Measurements from ENCODE around the gene ARHGAP4.

The ARHGAP4 gene

GRCh38 chrX:153924149-153924861 is 1.8 kb downstream of the ARHGAP4 start:
- no peak for DNase-seq

DNA sequence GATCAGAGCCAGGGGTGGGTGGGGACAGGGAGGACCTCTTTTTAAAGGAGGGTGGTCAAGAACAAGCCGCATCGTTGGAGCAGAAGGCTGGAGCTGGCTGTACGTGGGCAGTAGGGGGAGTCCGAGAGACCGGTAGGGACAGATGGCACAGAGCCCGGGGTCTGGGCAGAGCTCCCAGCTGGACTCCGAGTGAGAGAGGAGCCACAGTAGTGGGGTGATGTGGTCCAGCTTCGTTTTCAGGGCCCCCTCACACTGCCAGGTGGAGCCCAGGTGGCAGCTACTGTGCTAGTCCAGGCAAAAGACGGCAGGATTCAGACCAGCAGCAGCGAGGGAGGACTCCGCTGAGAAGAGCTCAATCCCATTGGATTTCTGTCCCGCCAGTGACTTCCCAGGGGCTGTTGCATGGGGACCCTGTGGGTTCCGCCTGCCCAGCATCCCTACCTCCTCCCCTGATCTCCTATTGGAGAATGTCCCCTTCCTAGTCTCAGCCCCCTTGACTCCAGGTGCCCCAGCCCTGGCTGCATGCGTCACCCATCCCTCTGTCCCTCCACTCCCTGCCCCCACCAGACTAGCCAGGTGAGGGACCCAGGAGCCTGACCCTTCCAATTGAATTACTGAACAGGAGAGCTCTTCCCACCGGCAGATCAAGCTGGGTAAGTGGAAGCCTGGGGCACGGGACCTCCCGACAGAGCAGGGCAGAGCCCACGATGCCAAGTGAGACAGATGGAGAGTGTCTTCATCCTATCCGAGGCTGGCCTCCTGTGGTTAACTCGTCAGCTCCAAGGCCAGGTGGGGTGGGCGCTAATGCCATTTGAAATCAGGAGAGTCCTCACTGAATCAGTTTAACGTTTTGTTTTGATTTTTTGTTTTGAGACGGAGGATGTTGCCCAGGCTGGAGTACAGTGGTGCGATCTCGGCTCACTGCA is 2.9 kb downstream of the ARHGAP4 start:
- DNase-seq = no peak

DNA sequence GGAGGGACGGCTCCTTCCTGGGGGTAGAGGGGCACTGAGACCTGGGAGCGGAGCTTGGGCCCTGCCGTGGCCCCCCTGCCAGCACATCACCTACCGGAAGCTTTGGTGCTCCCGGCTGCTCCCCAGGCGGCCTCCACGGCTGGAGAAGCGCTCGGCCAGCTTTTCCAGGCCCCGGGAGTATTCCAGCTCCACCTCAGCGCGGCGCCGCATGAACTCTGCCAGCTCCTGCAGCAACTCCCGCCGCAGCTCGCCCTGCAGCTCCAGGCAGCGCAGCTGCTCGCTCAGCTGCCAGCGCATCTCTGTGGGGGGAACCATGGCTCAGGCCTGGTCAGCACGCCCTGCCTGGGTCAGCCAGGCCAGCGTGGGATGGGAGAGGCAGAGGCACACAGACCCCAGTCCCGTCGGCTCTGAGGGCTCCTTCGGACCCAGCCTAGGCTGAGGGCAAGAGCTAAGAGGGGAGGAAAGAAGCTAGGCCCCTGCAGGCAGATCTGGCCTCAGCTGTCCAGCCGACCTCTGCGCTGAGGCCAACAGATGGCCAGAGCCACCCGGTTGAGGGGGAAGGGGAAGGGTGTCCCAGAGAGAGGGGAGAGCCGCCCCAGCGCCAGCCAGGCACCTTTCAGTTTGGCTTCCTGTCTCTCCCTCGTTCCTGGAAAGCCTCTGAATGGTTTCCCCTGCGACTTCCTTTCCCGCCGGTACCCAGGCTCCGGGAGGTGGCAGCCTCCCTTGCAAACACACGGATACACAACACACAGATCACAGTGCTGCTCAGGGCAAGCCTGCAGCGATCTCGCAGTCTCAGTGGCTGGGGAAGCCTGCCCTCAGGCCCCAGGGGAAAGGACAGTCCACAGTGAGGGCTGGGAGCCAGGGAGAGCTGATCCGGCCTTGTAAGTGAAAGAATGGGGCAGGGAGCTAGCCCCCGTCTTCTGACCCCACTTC is 4.3 kb downstream of the ARHGAP4 start:
- DNase-seq = no peak

- no peak for DNase-seq
These were observed 5.0 kb downstream of the ARHGAP4 start for GRCh38 chrX:153921070-153921469.

DNA sequence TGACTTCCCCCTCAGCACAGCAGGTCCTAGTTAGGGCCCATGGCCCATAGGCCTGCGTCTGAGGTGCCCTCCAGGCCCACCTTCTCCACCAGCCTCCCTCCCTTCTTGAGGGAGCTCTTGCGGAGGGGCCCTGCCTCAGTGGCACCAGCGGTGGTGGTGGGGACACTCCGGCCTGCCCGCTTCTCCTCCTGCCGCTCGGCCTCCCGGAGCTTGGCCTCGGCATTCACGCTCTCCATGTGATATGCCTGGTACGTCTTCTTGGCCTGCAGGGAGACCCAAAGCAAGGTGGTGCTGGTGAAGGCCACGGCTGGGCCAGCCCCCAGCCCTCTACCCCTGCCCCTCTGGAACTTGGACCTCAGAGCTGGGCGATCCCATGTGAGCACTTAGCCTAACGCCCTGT is 5.5 kb downstream of the ARHGAP4 start:
- DNase-seq = no peak

GRCh38 chrX:153919281-153919680 is 6.8 kb downstream of the ARHGAP4 start:
- no peak for DNase-seq

GRCh38 chrX:153917869-153918268 is 8.2 kb downstream of the ARHGAP4 start:
- DNase-seq = no peak

DNA sequence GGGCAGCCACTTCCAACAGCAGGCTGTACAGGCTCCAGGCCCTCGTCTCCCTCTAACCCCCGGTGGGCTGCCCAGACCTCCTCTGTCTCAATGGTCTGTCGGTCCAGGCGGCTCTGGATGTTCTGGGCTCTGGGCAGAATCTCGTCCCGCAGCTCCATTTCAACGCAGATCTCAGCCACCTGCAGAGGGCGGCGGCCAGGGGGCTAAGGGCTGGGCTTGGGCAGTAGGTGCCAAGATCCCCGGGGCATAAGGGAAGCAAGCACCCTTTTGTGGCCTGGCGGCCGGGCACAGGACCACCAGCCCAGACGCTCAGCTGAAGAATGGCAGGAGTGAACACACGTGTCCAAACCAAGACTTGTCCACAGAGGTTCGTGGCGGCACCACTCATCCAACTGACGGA is 12.4 kb downstream of the ARHGAP4 start:
- DNase-seq = no peak

DNA sequence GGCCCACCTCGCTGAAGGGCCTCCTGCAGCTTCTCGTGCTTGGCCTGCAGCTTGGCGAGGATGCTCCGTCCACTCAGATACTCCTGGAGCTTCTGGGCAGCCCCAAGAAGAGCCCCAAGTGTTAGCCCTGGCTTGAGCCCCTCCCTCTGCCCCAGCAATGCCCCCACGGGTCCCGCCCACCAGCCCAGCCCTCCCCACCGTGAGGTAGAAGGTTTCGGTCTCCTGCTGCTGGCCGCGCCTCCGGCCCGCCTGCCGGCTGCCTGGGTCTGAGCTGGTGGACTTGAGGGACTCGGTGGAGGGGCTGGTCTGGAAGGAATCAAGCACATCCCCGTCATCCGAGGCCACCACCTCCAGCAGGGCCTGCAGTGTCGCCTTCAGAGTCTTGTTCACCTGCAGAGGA is 12.9 kb downstream of the ARHGAP4 start:
- no peak for DNase-seq

GRCh38 chrX:153911798-153912197 is 14.3 kb downstream of the ARHGAP4 start:
- DNase-seq = no peak

DNA sequence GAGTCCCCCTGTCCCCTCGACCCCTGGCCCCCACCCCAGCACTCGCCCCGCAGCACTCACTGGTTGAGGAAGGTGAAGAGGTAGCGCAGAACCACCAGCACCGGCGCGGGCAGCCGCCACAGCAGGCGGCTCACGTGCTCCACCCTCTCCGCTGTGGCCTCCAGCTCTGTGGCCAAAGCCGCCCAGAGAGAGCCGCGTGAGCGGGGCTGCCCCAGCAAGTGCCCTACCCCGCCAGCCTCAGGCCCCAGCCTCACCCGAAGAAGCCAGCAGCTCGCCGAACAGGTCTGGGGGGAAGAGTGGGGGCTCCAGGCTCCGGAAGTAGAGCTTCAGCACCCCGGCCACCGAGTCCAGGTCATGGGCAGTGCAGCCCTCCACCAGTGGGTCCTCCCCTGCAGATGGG is 15.6 kb downstream of the ARHGAP4 start:
- DNase-seq = no peak

DNA sequence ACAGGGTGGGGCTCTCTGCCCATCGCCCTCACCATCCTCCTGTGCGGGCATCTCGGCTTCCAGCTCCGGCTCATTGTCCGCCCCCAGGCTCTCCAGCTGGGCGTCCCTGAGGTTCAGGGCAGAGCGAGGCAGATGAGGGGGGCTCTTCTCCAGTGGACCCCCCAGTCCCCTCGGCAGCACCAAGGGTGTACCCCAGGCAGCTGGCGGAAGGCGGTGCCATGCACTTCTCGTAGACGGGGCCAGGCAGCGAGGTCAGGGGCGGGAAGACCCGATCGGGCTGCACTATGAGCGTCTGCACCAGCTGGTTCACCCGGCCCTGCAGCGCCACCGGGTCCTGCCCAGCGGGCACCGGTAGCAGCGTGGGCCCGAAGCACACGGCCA is 16.1 kb downstream of the ARHGAP4 start:
- no peak for DNase-seq

GRCh38 chrX:153909024-153909979 is 16.8 kb downstream of the ARHGAP4 start:
- DNase-seq = no peak

GRCh38 chrX:153908219-153908860 is 17.7 kb downstream of the ARHGAP4 start:
- DNase-seq = no peak

GRCh38 chrX:153907456-153907855 is 18.6 kb downstream of the ARHGAP4 start:
- no peak for DNase-seq

DNA sequence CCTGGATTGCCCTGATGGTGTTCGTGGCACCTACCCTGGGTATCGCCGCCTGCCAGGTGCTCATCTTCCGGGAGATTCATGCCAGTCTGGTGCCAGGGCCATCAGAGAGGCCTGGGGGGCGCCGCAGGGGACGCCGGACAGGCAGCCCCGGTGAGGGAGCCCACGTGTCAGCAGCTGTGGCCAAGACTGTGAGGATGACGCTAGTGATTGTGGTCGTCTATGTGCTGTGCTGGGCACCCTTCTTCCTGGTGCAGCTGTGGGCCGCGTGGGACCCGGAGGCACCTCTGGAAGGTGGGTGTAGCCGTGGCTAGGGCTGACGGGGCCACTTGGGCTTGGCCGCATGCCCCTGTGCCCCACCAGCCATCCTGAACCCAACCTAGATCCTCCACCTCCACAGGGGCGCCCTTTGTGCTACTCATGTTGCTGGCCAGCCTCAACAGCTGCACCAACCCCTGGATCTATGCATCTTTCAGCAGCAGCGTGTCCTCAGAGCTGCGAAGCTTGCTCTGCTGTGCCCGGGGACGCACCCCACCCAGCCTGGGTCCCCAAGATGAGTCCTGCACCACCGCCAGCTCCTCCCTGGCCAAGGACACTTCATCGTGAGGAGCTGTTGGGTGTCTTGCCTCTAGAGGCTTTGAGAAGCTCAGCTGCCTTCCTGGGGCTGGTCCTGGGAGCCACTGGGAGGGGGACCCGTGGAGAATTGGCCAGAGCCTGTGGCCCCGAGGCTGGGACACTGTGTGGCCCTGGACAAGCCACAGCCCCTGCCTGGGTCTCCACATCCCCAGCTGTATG is 19.7 kb downstream of the ARHGAP4 start:
- no peak for DNase-seq

GRCh38 chrX:153905481-153906095 is 20.5 kb downstream of the ARHGAP4 start:
- no peak for DNase-seq

DNA sequence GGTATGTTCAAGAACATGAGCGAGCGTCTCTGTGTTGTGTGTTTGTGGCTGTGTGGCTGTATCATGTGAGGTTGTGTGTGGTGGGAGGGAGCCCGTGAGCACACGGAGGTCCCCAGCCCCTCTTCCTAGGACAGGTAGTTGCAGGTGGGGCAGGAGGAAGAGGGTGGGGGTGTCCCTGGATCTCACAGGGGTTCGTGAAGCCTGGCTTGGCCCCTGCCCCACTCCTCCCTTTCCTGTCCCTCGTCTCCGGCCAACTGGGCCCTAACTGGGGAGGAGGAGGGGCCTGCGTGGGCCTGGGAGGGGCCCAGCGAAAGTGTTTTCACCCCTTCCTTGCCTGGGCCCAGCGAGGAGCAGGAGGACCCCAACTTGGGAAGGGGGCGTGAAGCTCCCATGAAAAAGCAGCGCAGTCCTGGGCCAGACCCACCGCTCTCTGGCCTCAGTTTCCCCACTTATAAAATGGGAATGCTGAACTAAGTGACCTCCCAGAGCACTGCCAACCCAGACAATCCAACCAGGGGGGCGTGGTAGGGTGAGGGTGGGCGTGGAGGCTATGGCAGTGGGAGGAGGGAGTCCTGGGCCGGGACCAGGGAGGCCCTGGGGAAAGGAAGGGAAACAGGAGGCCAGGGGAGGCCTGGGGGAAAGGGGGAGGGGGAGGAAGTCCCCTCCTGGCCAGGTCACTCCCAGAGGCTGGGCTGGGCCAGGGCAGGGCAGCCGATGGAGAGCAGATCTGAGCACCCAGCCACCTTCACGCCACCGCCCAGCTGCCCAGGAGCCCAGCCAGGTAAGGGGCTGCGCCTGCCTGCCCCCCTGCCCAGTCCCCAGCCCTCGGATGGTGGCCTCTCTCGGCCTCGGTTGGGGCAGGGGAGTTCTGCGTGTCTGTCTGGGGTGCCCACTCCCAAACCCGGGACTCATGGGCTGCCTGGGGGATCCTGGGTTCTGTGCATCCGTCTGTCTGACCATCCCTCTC is 21.8 kb downstream of the ARHGAP4 start, which contains the start of gene AVPR2:
AVPR2 (plus strand) TSS at position 683 of the 967 bp plus-strand sequence. CDS start 473 bp downstream, outside the sequence.
- no peak for DNase-seq
